Activated T-helper 1 cell treated with anti-CD3 and anti-CD28 coated beads, Interleukin-12 subunit alpha, Interleukin-12 subunit beta, Interleukin-2, Interleukin-4 antibody, amounts not matched to agents 30 ng/mL and 10 ng/mL and 1 ng/mL, durations not matched to agents 14 hours and 24 hours and 36 hours (primary cell): ENCODE measurements around the gene IMP3. TPM values are rescaled to one million over a fixed set of nuclear protein-coding genes. Genes with fewer than 3 reads are reported as not detected.
"Not testable (repeated sequence)": the region's sequence is repeated elsewhere in the genome, so short reads cannot be mapped to it uniquely, and the experiment has no call there.

Experiments used
- DNase-seq: peaks from one replicate; pipeline ENCODE4 v3.0.0; 2021; ENCODE audit warnings: low spot score
- H3K27ac Mint-ChIP-seq: one replicate; pipeline ENCODE4 v1.8.0; 2021; ENCODE audit warnings: mild to moderate bottlenecking, mixed read lengths
- H3K27me3 Mint-ChIP-seq: one replicate; pipeline ENCODE4 v1.8.0; 2022; ENCODE audit warnings: mild to moderate bottlenecking, moderate library complexity, mixed read lengths; ENCODE audit not compliant: insufficient read depth
- H3K36me3 Mint-ChIP-seq: one replicate; pipeline ENCODE4 v1.8.0; 2021; ENCODE audit warnings: low read depth, mixed read lengths
- H3K4me1 Mint-ChIP-seq: one replicate; pipeline ENCODE4 v1.8.0; 2021; ENCODE audit warnings: low read depth, mixed read lengths
- H3K4me3 Mint-ChIP-seq: one replicate; pipeline ENCODE4 v1.8.0; 2021; ENCODE audit warnings: mild to moderate bottlenecking, moderate library complexity, mixed read lengths
- H3K9me3 Mint-ChIP-seq: one replicate; pipeline ENCODE4 v1.8.0; 2021; ENCODE audit warnings: mixed read lengths
- intact Hi-C: fragments of 100-400 bp; cut with micrococcal nuclease; formaldehyde crosslinking; loops from one replicate; pipeline ENCODE4 v1.15.1; 2024
- total RNA-seq: library from RNA; stranded (reverse); gene quantifications from 2 replicates; pipeline ENCODE4 v1.2.3, GENCODE V29; 2022

Gene IMP3, protein sequence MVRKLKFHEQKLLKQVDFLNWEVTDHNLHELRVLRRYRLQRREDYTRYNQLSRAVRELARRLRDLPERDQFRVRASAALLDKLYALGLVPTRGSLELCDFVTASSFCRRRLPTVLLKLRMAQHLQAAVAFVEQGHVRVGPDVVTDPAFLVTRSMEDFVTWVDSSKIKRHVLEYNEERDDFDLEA
- total RNA-seq, result 110 and 113 TPM in 2 replicates

DNA sequence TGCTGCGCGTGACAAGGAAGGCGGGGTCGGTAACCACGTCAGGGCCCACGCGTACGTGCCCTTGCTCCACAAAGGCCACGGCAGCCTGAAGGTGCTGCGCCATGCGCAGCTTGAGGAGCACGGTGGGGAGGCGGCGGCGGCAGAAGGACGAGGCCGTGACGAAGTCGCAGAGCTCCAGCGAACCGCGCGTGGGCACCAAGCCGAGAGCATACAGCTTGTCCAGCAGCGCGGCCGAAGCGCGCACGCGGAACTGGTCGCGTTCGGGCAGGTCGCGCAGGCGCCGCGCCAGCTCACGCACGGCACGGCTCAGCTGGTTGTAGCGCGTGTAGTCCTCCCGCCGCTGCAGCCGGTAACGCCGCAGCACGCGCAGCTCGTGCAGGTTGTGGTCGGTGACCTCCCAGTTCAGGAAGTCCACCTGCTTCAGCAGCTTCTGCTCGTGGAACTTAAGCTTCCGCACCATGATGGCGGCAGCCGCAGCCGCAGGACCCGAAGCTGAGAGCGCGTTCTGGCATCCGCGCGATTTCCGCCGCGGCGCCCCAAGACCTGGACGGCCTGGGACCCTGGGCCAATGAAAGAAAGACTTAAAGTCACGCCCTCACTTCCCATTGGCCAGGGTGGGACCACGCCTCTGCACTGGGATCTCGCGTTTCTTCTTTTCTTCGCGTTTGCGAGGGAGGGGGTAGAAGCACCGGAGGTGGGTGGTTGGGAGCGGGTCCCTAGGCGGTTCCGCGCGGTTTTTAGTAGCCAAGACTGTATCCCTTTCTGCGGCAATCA is at the start of gene IMP3:
Gene IMP3, minus strand, starts transcription at position 516 of the 774 bp plus-strand sequence. Its CDS starts 56 bp downstream, at position 460.
- H3K27me3 Mint-ChIP-seq, result peaks cover 6% of the 10 kb centered on the region
- peaks cover 16% of the 10 kb centered on the region for H3K36me3 Mint-ChIP-seq
- H3K4me3 Mint-ChIP-seq, result peak within 1 kb of the TSS; percentile 90
- peak; percentile 93 for DNase-seq
- no peaks in the 10 kb centered on the region for H3K9me3 Mint-ChIP-seq
- H3K4me1 Mint-ChIP-seq, result peaks cover 39% of the 10 kb centered on the region
- peak within 1 kb of the TSS; percentile 94 for H3K27ac Mint-ChIP-seq
- intact Hi-C loops, result loop anchor here (1.0 to 10.0 kb wide), 11 partner anchors 7 to 1645 kb away; partner anchors contain the start of genes C15orf39, MAN2C1, PML and PTPN9

DNA sequence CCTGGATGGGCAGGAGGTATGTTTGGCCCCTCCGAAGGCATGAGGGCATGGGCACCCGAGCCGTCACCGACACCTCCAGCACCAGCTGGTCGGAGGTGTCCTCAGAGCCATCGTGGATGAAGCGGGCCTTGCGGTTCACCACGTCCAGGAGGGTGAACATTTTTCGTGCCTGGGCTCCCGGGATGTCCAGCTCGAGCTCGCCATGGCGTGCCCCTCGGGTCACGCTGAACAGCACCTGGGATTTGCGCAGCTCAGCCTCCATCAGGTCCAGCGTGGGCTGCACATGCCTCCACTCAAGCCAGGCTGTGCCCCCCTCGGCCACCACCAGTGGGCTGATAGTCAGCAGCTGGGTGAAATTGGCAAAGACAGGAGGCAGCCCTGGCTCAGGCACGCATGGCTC is 49.4 kb upstream of the IMP3 start:
- H3K9me3 Mint-ChIP-seq, result not testable (repeated sequence)

DNA sequence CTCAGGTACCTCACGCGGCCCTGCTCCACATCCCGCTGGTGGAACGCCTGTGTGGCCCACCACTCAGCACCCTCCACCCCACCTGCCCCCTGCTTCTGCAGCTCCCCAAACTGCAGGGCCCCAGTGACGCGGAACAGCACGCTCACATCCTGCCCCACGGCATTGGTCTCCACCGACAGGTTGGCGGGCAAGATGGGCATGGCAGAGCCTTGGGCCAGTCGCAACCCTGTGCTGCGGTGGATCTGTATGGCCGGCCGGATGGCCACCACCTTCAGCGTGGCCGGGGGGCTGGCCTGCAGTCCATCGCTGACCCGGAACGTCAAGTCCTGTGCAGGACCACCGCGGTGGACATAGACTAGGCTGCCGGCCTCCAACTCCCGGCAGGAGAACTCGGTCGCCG is 48.8 kb upstream of the IMP3 start:
- no peaks in the 10 kb centered on the region for H3K36me3 Mint-ChIP-seq
- peaks cover 4% of the 10 kb centered on the region for H3K27me3 Mint-ChIP-seq
- intact Hi-C loops, result no loop called here
- H3K4me3 Mint-ChIP-seq, result no peak overlapping the region
- H3K4me1 Mint-ChIP-seq, result no peaks in the 10 kb centered on the region
- no peaks in the 10 kb centered on the region for H3K9me3 Mint-ChIP-seq
- DNase-seq, result no peak
- H3K27ac Mint-ChIP-seq, result no peak overlapping the region

More for the DNA sequence above, 49.4 kb upstream of the IMP3 start:
- H3K27me3 Mint-ChIP-seq, H3K27ac Mint-ChIP-seq, H3K36me3 Mint-ChIP-seq, H3K4me1 Mint-ChIP-seq, intact Hi-C loops, DNase-seq, H3K4me3 Mint-ChIP-seq: not testable (repeated sequence)

DNA sequence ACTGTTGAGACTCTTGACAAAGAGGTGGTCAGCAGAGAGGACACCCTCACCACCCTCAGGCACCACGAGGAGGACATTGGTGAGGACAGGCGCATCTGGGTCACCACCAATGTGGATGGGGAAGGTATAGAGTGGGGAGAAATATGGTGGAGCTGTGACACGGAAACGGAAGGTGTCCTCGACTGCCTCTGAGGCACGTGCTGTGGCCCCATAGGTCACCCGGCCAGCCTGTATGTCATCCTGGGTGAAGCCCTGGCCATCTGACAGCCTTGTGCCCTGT is 48.2 kb upstream of the IMP3 start:
- no peak overlapping the region for H3K4me3 Mint-ChIP-seq
- H3K27me3 Mint-ChIP-seq, result peaks cover 4% of the 10 kb centered on the region
- no peaks in the 10 kb centered on the region for H3K36me3 Mint-ChIP-seq
- intact Hi-C loops, result no loop called here
- no peaks in the 10 kb centered on the region for H3K4me1 Mint-ChIP-seq
- no peak overlapping the region for H3K27ac Mint-ChIP-seq
- no peak for DNase-seq
- no peaks in the 10 kb centered on the region for H3K9me3 Mint-ChIP-seq

DNA sequence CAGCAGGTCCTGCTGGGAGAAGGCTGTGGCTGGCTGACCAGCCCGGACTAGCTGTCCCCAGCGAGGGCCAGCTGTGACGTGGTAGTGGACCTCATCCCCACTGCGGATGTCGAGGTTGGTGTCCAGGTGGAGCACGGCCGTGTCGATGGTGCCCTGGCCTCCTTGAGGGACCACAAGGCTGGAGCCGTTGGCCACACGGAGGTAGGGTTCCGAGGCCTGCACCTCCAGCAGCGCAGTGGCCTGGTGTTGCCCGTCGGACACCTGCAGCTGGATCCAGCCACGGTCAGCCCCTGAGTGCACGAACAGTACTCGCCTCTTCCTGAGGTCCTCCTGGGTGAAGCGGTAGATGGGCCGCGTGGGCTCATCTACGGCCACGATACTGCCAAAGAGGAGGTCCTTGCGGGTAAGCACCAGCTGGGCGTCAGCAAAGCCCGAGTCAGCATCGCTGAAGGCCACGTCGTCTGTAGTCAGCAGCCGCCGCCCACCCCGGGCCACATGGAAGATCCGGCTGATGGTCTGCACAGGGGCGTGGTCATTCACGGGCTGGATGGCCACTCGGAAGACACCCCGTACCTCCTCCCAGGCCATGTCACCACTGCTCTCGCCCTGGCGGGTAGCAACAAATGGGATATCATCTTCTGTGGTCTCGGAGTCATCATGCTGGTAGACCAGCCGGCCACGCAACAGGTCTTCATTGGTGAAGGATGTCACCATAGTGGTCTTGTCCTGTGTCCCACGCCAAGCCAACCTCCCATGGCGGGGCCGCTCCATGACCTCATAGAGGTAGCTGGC is 47.7 kb upstream of the IMP3 start:
- peaks cover 4% of the 10 kb centered on the region for H3K27me3 Mint-ChIP-seq
- H3K27ac Mint-ChIP-seq, result no peak overlapping the region
- DNase-seq, result no peak
- H3K4me1 Mint-ChIP-seq, result no peaks in the 10 kb centered on the region
- no peak overlapping the region for H3K4me3 Mint-ChIP-seq
- intact Hi-C loops, result no loop called here
- H3K36me3 Mint-ChIP-seq, result no peaks in the 10 kb centered on the region
- H3K9me3 Mint-ChIP-seq, result no peaks in the 10 kb centered on the region

DNA sequence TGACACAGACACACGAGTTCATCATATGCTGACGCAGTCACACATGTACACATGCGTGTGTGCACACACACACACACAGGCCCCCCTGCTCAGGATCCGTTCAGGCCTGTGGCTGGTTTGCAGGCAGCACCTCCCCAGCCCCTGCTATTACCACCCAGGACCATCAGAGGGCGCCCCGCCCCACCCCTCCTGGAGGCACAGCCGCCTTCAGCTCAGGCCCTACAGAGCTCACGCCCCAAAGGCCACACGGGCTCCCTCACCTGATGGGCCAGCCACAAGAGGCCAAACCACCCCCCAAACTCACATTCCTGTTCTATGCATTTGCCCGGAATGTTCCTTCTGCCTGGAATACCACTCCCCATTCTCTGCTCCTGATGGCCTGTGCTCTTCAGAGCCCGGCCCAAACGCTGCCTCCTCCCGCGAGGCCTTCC is 46.2 kb upstream of the IMP3 start:
- H3K4me3 Mint-ChIP-seq, H3K27ac Mint-ChIP-seq, intact Hi-C loops, H3K27me3 Mint-ChIP-seq, H3K9me3 Mint-ChIP-seq, H3K4me1 Mint-ChIP-seq, H3K36me3 Mint-ChIP-seq: not testable (repeated sequence)
- DNase-seq, result peak; percentile 72

DNA sequence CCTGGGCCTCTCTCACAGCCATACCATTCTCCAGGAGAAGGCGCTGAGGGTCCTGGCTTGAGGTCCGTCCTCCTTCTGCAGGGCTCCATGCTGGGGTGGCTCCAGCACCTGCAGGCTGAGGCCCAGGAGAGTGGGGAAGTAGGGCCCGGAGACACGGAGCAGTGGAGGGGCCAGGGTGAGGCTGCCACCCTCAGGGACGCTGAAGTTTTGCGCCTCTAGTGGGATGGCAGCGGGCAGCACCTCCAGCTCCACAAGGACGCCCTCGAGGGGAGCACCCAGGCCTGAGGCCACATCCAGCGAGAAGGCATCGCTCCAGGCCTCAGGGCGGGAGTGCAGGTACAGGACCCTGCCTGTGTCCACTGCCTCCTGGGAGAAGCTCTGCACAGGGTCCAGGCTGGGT is 45.2 kb upstream of the IMP3 start:
- H3K4me1 Mint-ChIP-seq, result no peaks in the 10 kb centered on the region
- H3K4me3 Mint-ChIP-seq, result no peak overlapping the region
- H3K27me3 Mint-ChIP-seq, result no peaks in the 10 kb centered on the region
- H3K36me3 Mint-ChIP-seq, result no peaks in the 10 kb centered on the region
- H3K9me3 Mint-ChIP-seq, result no peaks in the 10 kb centered on the region
- intact Hi-C loops, result no loop called here
- no peak overlapping the region for H3K27ac Mint-ChIP-seq
- DNase-seq, result no peak

DNA sequence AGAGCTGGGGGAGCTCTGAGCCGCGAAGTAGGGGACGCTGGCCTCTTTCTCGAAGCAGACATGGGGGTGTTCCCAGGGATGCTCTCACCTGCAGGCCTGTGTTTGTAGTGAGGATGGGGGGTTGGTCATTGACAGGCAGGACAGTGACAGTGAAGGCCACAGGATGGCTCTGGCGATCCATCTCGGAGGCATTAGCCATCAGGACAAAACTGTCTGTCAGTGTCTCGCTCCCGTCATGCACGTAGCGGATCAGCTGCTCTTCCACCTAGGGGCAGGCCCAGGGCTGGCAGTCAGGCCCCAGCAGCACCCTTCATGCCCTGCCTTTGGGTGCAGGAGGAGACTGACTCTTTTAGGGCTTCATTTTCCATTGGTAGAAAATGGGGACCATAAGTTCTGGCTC is 44.6 kb upstream of the IMP3 start:
- Mint-ChIP-seq H3K4me1 (no peaks in the 10 kb centered on the region), H3K4me3 (no peak overlapping the region), H3K27ac (no peak overlapping the region), H3K36me3 (no peaks in the 10 kb centered on the region), H3K9me3 (no peaks in the 10 kb centered on the region), H3K27me3 (no peaks in the 10 kb centered on the region)
- intact Hi-C loops, result no loop called here
- no peak for DNase-seq

DNA sequence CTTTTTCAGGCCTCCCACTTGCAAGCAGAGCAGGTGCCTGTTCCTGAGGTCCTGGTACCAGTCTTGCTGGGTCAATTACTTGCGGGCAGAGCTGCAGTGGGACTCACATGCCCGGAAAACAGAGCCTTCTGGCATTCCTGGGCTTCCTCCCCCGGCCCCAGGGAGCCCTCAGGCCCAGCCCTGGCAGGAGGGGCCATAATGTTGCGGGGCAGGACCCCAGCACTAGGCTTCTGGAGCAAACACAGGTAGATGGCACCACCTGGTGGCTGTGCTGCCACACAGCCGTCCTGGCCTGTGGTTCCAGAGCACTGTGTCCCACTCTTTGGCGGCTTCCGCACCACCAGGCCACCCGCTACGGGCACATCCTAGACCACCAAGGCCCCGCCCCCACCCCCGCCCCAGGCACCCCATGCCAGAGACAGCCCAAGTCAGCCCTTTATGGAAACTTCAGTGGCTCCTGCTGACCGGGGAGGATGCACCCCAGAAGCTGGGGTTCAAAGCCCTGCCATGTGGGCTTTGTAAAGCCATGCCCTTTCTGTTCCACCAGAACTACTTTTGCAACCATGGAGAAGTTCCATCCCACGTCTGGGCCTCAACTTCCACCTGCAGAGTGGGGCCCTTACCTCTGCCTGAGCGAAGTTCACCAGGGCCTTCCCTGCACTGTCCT is 43.8 kb upstream of the IMP3 start:
- H3K9me3 Mint-ChIP-seq, H3K27ac Mint-ChIP-seq, H3K4me3 Mint-ChIP-seq, H3K36me3 Mint-ChIP-seq, H3K4me1 Mint-ChIP-seq, H3K27me3 Mint-ChIP-seq: not testable (repeated sequence)
- intact Hi-C loops, result loop anchor here (1.0 kb wide), 6 partner anchors 43 to 315 kb away; partner anchors contain the start of genes IMP3 and MAN2C1
- DNase-seq, result peak; percentile 53

DNA sequence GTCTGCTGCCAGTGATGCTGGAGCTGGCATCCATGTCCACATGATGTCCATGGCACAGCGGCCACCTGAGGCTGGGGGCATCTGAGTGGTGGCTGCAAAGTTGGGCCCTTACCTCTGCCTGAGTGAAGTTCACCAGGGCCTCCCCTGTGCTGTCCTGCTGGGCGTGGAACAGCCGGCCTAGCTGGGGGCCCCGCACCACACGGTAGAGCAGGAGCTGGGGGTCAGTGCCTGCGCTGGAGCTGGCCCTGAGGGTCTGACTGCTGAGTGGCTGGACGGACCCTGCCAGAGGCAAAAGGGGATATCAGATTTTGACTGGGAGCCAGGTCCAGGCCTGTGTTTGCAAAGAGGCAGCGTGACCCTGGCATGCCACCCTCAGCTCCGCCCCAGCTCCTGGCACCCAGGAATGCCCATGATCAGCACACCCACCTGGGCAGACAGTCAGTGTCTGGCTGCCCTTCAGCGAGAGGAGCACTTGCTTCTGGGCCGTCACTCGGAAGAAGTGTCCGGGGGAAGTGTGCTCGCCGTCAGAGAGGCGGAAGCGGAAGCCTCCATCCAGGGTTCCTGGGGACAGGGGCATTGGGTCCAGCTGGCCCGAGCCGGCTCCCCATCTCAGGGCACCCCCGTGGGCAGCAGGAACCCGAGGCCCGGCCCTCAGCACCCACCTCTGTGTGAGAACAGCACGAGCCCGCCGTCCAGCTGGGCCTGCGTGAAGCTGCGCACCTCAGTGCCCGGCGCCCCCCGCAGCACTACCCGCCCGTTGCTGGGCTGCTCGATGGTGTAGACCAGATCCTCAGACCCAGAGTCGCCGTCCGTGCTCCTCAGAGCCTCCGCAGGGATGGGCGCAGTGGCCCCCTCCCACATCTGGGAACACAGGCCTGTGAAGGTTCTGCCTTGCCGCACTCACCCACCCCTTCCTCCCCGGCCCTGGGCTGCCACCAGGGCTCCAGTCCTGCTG is 42.4 kb upstream of the IMP3 start:
- H3K9me3 Mint-ChIP-seq, result no peaks in the 10 kb centered on the region
- H3K27me3 Mint-ChIP-seq, result peaks cover 2% of the 10 kb centered on the region
- H3K27ac Mint-ChIP-seq, result no peak overlapping the region
- intact Hi-C loops, result loop anchor here (1.0 kb wide), 6 partner anchors 42 to 314 kb away; partner anchors contain the start of genes IMP3 and MAN2C1
- DNase-seq, result no peak
- H3K4me1 Mint-ChIP-seq, result no peaks in the 10 kb centered on the region
- no peak overlapping the region for H3K4me3 Mint-ChIP-seq
- H3K36me3 Mint-ChIP-seq, result no peaks in the 10 kb centered on the region

DNA sequence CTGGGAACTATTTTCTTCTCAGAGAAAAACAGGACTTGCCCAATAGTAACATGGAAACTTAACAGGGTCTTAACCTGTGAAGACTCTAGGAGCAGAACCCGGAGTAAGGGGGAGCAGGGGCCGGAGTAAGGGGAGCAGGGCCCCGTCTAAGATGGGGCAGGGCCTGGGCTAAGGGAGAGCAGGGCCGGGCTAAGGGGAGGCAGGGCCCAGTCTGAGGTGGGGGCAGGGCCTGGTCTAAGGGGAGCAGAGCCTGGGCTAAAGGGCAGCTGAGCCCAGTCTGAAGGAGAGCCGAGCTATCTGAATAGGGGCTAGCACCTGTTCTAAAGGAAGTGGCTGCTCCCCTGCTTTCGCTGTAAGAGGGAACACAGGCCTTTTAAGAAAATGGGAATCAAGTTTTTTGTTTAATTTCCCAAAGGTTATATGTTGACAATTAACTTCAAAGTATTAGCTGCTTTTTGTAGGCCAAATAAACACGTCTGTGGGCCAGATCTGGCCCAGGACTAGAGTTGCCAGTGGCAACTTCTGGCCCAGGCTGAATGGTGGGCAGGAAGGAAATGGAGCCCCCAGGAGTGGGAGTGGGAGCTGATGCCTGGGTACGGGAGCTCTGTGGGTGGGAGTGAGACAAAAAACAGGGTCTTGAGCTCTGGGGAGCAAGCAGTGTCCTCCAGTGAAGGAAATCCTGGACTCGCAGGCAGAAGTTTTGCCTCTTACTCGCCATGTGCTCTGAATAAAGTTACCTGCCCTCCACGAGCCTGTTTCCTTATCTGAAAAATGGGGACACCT is 40.2 kb upstream of the IMP3 start:
- intact Hi-C loops, result no loop called here
- Mint-ChIP-seq H3K27me3 (peaks cover 2% of the 10 kb centered on the region), H3K4me1 (no peaks in the 10 kb centered on the region), H3K27ac (no peak overlapping the region), H3K36me3 (no peaks in the 10 kb centered on the region), H3K9me3 (no peaks in the 10 kb centered on the region), H3K4me3 (no peak overlapping the region)
- DNase-seq, result no peak
